ENCODE results near the gene CSNK1G2. TPM values are rescaled to one million over a fixed set of nuclear protein-coding genes. Genes with fewer than 3 reads are reported as not detected.

CSNK1G2 gene
- total and polyA plus RNA-seq, 2 of the 13 experiments (the other 11 are each of a cell fraction or from before 2014, with no cell fraction given) = 53.8 to 72.5 TPM

DNA sequence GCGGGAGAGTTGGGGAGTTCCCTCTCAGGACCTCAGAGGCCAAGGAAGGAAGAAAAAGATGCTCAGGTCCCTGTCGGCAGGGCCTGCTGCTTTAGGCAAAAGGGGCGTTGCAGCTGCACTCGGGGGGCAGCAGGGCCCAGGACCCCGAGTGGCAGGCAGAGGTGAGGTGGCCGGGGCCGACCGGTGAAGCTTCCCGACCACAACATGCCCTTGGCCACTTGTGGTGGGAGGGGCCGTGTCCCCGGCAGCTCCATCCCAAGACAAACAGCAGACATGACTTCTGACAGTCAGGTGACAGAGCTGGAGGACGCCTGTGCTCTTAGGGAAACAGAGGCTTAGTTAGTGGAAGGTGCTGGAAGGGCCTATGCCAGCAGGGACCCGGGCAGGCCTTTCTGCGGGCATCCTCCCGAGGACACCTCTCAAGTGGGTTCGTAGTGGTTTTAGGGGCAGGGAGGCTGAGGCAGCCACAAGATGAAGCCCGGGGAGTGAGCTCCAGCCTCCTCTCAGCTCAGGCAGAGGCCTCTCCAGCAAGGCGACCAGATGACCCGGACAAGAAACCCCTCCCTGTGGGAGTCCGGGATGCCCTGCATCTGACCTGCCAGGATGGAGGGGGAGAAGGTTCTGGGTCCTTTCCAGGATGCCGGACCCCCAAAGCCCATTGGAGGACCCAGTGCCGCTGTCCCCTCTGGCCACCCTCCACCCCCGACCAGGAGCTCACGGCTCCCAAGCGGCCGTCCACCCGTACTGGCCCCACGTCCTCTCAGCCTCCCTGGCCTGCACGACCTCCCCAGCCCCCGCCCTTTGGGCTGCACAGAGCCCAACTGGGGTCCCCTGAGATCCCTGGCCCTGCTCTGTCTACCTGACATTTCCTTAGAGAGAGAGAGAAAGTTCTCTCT lies 50.3 kb downstream of the CSNK1G2 start:
- ATAC-seq (no peak), DNase-seq (ENCODE audit: low spot score) (no peak), FAIRE-seq (no peak)
- ChIA-PET POLR2A (no interaction called here), CTCF (ENCODE audit: low intra/inter-chr PET ratio, low total read pairs) (no interaction called here)
- in situ Hi-C loops (cut with HindIII; ENCODE audit: extremely low pct_ligation_motif_present, low pct_unique_long_range_greater_than_20kb) (no loop called here), intact Hi-C loops (cut with micrococcal nuclease; ENCODE audit: unreplicated experiment) (no loop called here)
- no peak for TF ChIP-seq DNMT3B (CRISPR knock-in tag; conservative IDR thresholded peaks at IDR 0.05)
- TF ChIP-seq, protein P1, sequence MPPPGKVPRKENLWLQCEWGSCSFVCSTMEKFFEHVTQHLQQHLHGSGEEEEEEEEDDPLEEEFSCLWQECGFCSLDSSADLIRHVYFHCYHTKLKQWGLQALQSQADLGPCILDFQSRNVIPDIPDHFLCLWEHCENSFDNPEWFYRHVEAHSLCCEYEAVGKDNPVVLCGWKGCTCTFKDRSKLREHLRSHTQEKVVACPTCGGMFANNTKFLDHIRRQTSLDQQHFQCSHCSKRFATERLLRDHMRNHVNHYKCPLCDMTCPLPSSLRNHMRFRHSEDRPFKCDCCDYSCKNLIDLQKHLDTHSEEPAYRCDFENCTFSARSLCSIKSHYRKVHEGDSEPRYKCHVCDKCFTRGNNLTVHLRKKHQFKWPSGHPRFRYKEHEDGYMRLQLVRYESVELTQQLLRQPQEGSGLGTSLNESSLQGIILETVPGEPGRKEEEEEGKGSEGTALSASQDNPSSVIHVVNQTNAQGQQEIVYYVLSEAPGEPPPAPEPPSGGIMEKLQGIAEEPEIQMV (CRISPR knock-in tag; IDR thresholded peaks at IDR 0.05; ENCODE audit: low read depth) = no peak
- TF ChIP-seq, protein P2, sequence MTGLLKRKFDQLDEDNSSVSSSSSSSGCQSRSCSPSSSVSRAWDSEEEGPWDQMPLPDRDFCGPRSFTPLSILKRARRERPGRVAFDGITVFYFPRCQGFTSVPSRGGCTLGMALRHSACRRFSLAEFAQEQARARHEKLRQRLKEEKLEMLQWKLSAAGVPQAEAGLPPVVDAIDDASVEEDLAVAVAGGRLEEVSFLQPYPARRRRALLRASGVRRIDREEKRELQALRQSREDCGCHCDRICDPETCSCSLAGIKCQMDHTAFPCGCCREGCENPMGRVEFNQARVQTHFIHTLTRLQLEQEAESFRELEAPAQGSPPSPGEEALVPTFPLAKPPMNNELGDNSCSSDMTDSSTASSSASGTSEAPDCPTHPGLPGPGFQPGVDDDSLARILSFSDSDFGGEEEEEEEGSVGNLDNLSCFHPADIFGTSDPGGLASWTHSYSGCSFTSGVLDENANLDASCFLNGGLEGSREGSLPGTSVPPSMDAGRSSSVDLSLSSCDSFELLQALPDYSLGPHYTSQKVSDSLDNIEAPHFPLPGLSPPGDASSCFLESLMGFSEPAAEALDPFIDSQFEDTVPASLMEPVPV (CRISPR knock-in tag; IDR thresholded peaks at IDR 0.05) = no peak
- TF ChIP-seq, protein P3, sequence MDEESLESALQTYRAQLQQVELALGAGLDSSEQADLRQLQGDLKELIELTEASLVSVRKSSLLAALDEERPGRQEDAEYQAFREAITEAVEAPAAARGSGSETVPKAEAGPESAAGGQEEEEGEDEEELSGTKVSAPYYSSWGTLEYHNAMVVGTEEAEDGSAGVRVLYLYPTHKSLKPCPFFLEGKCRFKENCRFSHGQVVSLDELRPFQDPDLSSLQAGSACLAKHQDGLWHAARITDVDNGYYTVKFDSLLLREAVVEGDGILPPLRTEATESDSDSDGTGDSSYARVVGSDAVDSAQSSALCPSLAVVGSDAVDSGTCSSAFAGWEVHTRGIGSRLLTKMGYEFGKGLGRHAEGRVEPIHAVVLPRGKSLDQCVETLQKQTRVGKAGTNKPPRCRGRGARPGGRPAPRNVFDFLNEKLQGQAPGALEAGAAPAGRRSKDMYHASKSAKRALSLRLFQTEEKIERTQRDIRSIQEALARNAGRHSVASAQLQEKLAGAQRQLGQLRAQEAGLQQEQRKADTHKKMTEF (CRISPR knock-in tag; IDR thresholded peaks at IDR 0.05) = no peak
- peak; percentile 17 for TF ChIP-seq AGO2 (optimal IDR thresholded peaks at IDR 0.05; ENCODE audit: low read depth, low read length)
- Histone ChIP-seq H4K20me1 (ENCODE audit: insufficient read depth, low read length) (no peaks in the 10 kb centered on the region), H3K9ac (ENCODE audit: insufficient read depth, low read depth, low read length) (no peak overlapping the region), H2AFZ (ENCODE audit: low read length) (no peak overlapping the region), H3K4me2 (ENCODE audit: low read depth, low read length) (no peak overlapping the region), H3K79me2 (ENCODE audit: insufficient read depth, low read length) (no peaks in the 10 kb centered on the region), H3K27me3 (ENCODE audit: control insufficient read depth in 1 of 2, insufficient read depth in 2 of 2, low read length in 2 of 2) (no peaks in the 10 kb centered on the region), H3K4me3 (replicated peaks in 1 of 3; ENCODE audit: insufficient read depth in 1 of 3, low read depth in 2 of 3, low read length in 3 of 3) (no peak overlapping the region), H3K27ac (ENCODE audit: extremely low read length, insufficient read depth, low read length) (no peak overlapping the region), H3K4me1 (ENCODE audit: insufficient read depth, low read length) (no peaks in the 10 kb centered on the region), H3K36me3 (replicated peaks in 1 of 2; ENCODE audit: control insufficient read depth in 1 of 2, insufficient read depth in 2 of 2, low read length in 2 of 2) (peaks cover 16 to 24% of the 10 kb centered on the region in 2 experiments), H3K9me3 (ENCODE audit: low read length) (no peaks in the 10 kb centered on the region)
- 96% methylated on average over 21 of the region's 30 CpGs for WGBS (ENCODE audit: low lambda C conversion rate)
- BruUV-seq (replicated peaks) = no TSS peak
